HL-60 (cell line): ENCODE data around the gene FGFR3.

Source experiments
- GABPA ChIP-seq: IDR thresholded peaks from 2 replicates; pipeline ENCODE4 v1.6.1; 2012; ENCODE audit warnings: low read depth
- POLR2AphosphoS5 ChIP-seq: IDR thresholded peaks from 2 replicates; pipeline ENCODE4 v1.6.1; 2012; ENCODE audit warnings: low read depth
- SPI1 ChIP-seq: IDR thresholded peaks from 2 replicates; pipeline ENCODE4 v1.6.1; 2012; ENCODE audit warnings: low read depth, mild to moderate bottlenecking, borderline replicate concordance
- TF ChIP-seq, protein P1 (sequence below): IDR thresholded peaks from one replicate; pipeline ENCODE4 v1.5.1; 2011; ENCODE audit warnings: low read length, control low read depth, inconsistent platforms; ENCODE audit not compliant: insufficient read depth
- TF ChIP-seq, protein P2 (sequence below): IDR thresholded peaks from 2 replicates; pipeline ENCODE4 v1.6.1; 2012; ENCODE audit warnings: low read depth; ENCODE audit not compliant: insufficient replicate concordance

DNA sequence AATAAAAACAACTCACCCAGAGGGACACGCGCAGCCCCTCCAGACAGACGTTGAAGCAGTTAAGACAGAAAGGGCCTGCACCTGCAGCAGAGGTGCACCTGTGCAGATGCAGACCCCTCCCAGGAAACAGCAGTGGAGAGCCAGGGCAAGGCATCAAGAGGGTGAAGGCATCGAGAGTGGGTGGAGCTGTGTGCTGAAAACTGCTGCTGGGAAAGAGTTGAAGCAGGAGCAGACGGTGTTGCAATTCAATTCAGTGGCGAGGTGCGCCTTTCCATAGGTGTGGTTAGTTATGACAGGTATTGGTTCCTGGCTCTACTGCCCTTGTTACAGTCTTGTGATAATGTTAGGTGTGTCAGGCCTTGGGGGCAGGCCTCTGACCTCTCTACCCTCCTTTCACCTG lies 46.2 kb downstream of the FGFR3 start:
- TF ChIP-seq POLR2AphosphoS5 = no peak
- TF ChIP-seq, protein P1, sequence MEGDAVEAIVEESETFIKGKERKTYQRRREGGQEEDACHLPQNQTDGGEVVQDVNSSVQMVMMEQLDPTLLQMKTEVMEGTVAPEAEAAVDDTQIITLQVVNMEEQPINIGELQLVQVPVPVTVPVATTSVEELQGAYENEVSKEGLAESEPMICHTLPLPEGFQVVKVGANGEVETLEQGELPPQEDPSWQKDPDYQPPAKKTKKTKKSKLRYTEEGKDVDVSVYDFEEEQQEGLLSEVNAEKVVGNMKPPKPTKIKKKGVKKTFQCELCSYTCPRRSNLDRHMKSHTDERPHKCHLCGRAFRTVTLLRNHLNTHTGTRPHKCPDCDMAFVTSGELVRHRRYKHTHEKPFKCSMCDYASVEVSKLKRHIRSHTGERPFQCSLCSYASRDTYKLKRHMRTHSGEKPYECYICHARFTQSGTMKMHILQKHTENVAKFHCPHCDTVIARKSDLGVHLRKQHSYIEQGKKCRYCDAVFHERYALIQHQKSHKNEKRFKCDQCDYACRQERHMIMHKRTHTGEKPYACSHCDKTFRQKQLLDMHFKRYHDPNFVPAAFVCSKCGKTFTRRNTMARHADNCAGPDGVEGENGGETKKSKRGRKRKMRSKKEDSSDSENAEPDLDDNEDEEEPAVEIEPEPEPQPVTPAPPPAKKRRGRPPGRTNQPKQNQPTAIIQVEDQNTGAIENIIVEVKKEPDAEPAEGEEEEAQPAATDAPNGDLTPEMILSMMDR = no peak
- no peak for TF ChIP-seq SPI1
- no peak for TF ChIP-seq GABPA
- TF ChIP-seq, protein P2, sequence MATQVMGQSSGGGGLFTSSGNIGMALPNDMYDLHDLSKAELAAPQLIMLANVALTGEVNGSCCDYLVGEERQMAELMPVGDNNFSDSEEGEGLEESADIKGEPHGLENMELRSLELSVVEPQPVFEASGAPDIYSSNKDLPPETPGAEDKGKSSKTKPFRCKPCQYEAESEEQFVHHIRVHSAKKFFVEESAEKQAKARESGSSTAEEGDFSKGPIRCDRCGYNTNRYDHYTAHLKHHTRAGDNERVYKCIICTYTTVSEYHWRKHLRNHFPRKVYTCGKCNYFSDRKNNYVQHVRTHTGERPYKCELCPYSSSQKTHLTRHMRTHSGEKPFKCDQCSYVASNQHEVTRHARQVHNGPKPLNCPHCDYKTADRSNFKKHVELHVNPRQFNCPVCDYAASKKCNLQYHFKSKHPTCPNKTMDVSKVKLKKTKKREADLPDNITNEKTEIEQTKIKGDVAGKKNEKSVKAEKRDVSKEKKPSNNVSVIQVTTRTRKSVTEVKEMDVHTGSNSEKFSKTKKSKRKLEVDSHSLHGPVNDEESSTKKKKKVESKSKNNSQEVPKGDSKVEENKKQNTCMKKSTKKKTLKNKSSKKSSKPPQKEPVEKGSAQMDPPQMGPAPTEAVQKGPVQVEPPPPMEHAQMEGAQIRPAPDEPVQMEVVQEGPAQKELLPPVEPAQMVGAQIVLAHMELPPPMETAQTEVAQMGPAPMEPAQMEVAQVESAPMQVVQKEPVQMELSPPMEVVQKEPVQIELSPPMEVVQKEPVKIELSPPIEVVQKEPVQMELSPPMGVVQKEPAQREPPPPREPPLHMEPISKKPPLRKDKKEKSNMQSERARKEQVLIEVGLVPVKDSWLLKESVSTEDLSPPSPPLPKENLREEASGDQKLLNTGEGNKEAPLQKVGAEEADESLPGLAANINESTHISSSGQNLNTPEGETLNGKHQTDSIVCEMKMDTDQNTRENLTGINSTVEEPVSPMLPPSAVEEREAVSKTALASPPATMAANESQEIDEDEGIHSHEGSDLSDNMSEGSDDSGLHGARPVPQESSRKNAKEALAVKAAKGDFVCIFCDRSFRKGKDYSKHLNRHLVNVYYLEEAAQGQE = no peak
